ENCODE measurements around the gene CCDC144A. TPM values are rescaled to one million over a fixed set of nuclear protein-coding genes. Genes with fewer than 3 reads are reported as not detected.
"Not testable (repeated sequence)": the region's sequence is repeated elsewhere in the genome, so short reads cannot be mapped to it uniquely, and the experiment has no call there.

The CCDC144A gene
- total RNA-seq, 1 experiment from 2014 or later = 0.20 TPM

DNA sequence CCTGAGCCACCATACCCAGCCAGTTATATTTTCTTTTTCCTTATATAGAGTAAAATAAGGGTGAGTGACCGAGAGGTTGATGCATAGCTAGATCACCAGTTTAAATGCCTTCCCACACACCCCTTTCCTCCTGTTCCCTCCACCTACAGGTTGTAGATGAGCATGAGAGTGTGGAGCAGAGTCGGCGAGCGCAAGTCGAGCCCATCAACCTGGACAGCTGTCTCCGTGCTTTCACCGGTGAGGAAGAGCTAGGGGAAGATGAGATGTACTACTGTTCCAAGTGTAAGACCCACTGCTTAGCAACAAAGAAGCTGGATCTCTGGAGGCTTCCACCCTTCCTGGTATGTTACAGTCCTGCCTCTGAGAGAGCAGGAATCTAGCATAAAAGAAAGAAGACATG is 105.9 kb downstream of the CCDC144A start:
- H4K20me1 ChIP-seq (ENCODE audit: insufficient read depth); H3K4me1 ChIP-seq (ENCODE audit: control insufficient read depth in 1 of 2, insufficient read depth in 2 of 2, low read length in 2 of 2); H3K4me2 ChIP-seq (ENCODE audit: low read length); H3K4me3 ChIP-seq (replicated peaks in 1 of 2; ENCODE audit: low read depth in 1 of 2, low read length in 2 of 2); ATAC-seq; H3K36me3 ChIP-seq (ENCODE audit: control insufficient read depth in 1 of 2, insufficient read depth in 2 of 2, low read length in 2 of 2); RAD21 ChIA-PET (ENCODE audit: low non-redundant PET in 1 of 2, low total read pairs in 2 of 2, uncharacterized antibody in 2 of 2, unreplicated experiment in 2 of 2); POLR2A ChIA-PET; H2AFZ ChIP-seq (ENCODE audit: low read depth, low read length, poor library complexity, severe bottlenecking); DNase-seq (ENCODE audit: low read depth, low spot score); CTCF ChIA-PET; H3K27ac ChIP-seq (ENCODE audit: low read depth, low read length); intact Hi-C loops (cut with micrococcal nuclease); H3K9ac ChIP-seq (ENCODE audit: low read length); BruUV-seq (replicated peaks); H3K27me3 ChIP-seq (ENCODE audit: insufficient read depth, low read length); H3K9me3 ChIP-seq (ENCODE audit: control insufficient read depth in 1 of 2, insufficient read depth in 1 of 2, low read depth in 1 of 2, low read length in 2 of 2); H3K79me2 ChIP-seq (ENCODE audit: insufficient read depth, low read length); H3K9me2 ChIP-seq (ENCODE audit: insufficient read depth): not testable (repeated sequence)

DNA sequence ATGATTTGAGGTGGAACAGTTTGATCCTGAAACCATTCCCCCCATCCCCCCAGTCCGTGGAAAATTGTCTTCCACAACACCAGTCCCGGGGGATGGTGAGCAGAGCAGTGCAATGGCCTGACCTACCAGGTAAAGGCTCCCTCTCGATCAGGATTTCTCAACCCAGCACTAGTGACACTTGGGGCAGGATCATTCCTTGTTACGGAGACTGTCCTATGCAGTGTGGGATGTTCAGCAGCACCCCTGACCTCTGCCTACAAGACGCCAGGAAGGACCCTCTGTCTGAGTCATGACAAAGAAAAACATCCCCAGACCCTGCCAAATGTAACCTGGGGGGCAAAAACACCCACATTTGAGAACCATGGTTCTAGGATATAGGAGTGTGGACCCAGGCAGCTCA is 114.8 kb downstream of the CCDC144A start:
- H3K79me2 ChIP-seq (ENCODE audit: insufficient read depth, low read length); ATAC-seq; H3K27ac ChIP-seq (ENCODE audit: low read depth, low read length); H4K20me1 ChIP-seq (ENCODE audit: insufficient read depth); H3K4me2 ChIP-seq (ENCODE audit: low read length); H3K4me3 ChIP-seq (replicated peaks in 1 of 2; ENCODE audit: low read depth in 1 of 2, low read length in 2 of 2); H2AFZ ChIP-seq (ENCODE audit: low read depth, low read length, poor library complexity, severe bottlenecking); H3K9ac ChIP-seq (ENCODE audit: low read length); intact Hi-C loops (cut with micrococcal nuclease); H3K9me2 ChIP-seq (ENCODE audit: insufficient read depth); DNase-seq (ENCODE audit: low read depth, low spot score); RAD21 ChIA-PET (ENCODE audit: low non-redundant PET in 1 of 2, low total read pairs in 2 of 2, uncharacterized antibody in 2 of 2, unreplicated experiment in 2 of 2); H3K36me3 ChIP-seq (ENCODE audit: control insufficient read depth in 1 of 2, insufficient read depth in 2 of 2, low read length in 2 of 2); H3K27me3 ChIP-seq (ENCODE audit: insufficient read depth, low read length); POLR2A ChIA-PET; CTCF ChIA-PET; H3K9me3 ChIP-seq (ENCODE audit: control insufficient read depth in 1 of 2, insufficient read depth in 1 of 2, low read depth in 1 of 2, low read length in 2 of 2); BruUV-seq (replicated peaks); H3K4me1 ChIP-seq (ENCODE audit: control insufficient read depth in 1 of 2, insufficient read depth in 2 of 2, low read length in 2 of 2): not testable (repeated sequence)

DNA sequence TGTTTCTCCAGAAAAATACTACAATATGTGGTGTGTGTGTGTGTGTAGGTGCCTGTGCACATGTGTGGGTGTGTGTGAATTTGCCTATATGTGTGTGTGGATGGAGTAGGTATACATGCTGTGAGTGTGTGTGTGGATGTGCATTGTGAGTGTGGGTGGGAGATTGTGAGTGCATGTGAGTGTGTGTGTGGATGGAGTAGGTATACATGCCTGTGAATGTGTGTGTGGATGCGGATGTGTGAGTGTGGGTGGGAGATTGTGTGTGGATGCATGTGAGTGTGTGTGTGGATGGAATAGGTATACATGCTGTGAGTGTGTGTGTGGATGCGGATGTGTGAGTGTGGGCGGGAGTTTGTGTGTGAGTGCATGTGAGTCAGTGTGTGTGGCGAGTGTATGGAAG is 116.6 kb downstream of the CCDC144A start:
- H3K4me2 ChIP-seq (ENCODE audit: low read length); H3K4me3 ChIP-seq (replicated peaks in 1 of 2; ENCODE audit: low read depth in 1 of 2, low read length in 2 of 2); H3K9me3 ChIP-seq (ENCODE audit: control insufficient read depth in 1 of 2, insufficient read depth in 1 of 2, low read depth in 1 of 2, low read length in 2 of 2); POLR2A ChIA-PET; CTCF ChIA-PET; H3K4me1 ChIP-seq (ENCODE audit: control insufficient read depth in 1 of 2, insufficient read depth in 2 of 2, low read length in 2 of 2); H3K9ac ChIP-seq (ENCODE audit: low read length); DNase-seq (ENCODE audit: low read depth, low spot score); H3K9me2 ChIP-seq (ENCODE audit: insufficient read depth); H3K27ac ChIP-seq (ENCODE audit: low read depth, low read length); H3K36me3 ChIP-seq (ENCODE audit: control insufficient read depth in 1 of 2, insufficient read depth in 2 of 2, low read length in 2 of 2); H4K20me1 ChIP-seq (ENCODE audit: insufficient read depth); ATAC-seq; H3K27me3 ChIP-seq (ENCODE audit: insufficient read depth, low read length); H2AFZ ChIP-seq (ENCODE audit: low read depth, low read length, poor library complexity, severe bottlenecking); intact Hi-C loops (cut with micrococcal nuclease); BruUV-seq (replicated peaks); H3K79me2 ChIP-seq (ENCODE audit: insufficient read depth, low read length); RAD21 ChIA-PET (ENCODE audit: low non-redundant PET in 1 of 2, low total read pairs in 2 of 2, uncharacterized antibody in 2 of 2, unreplicated experiment in 2 of 2): not testable (repeated sequence)

DNA sequence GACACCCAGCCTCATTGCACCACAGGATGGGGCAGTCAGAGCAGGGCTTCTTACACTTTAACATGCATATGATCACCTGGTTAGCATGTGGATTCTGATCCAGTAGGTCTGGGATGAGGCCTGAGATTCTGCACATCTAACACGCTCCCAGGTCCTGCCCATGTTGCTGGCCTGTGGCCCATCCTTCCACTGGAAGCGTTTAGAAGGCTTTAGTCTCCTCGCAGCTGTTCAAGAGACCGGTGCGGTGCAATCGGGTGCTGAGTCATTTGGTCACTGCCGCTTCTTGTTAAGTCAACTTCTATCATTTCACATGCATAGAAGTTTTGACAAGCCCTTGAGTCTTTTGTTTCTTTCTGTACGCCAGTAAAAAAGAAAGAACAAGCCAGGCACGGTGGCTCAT is 117.6 kb downstream of the CCDC144A start:
- H3K27me3 ChIP-seq (ENCODE audit: insufficient read depth, low read length); H3K27ac ChIP-seq (ENCODE audit: low read depth, low read length); intact Hi-C loops (cut with micrococcal nuclease); H3K4me2 ChIP-seq (ENCODE audit: low read length); CTCF ChIA-PET; BruUV-seq (replicated peaks); POLR2A ChIA-PET; DNase-seq (ENCODE audit: low read depth, low spot score); H4K20me1 ChIP-seq (ENCODE audit: insufficient read depth); H3K4me1 ChIP-seq (ENCODE audit: control insufficient read depth in 1 of 2, insufficient read depth in 2 of 2, low read length in 2 of 2); H2AFZ ChIP-seq (ENCODE audit: low read depth, low read length, poor library complexity, severe bottlenecking); H3K9me2 ChIP-seq (ENCODE audit: insufficient read depth); RAD21 ChIA-PET (ENCODE audit: low non-redundant PET in 1 of 2, low total read pairs in 2 of 2, uncharacterized antibody in 2 of 2, unreplicated experiment in 2 of 2); H3K36me3 ChIP-seq (ENCODE audit: control insufficient read depth in 1 of 2, insufficient read depth in 2 of 2, low read length in 2 of 2); ATAC-seq; H3K9me3 ChIP-seq (ENCODE audit: control insufficient read depth in 1 of 2, insufficient read depth in 1 of 2, low read depth in 1 of 2, low read length in 2 of 2); H3K79me2 ChIP-seq (ENCODE audit: insufficient read depth, low read length); H3K4me3 ChIP-seq (replicated peaks in 1 of 2; ENCODE audit: low read depth in 1 of 2, low read length in 2 of 2); H3K9ac ChIP-seq (ENCODE audit: low read length): not testable (repeated sequence)

DNA sequence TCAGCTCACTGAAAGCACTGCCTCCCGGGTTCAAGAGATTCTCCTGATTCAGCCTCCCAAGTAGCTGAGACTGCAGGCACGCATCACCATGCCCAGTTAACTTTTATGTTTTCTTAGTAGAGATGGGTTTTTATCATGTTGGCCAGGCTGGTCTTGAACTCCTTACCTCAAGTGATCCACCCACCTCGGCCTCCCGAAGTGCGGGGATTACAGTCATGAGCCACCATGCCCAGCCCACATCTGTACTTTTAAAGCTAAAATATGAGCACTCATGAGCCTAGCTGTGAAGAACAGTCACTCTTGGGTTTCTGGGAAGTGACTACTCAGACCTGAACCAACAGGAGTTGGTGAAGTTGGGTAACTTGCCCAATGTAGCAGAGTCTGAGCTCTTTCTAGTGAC is 120.2 kb downstream of the CCDC144A start:
- H3K36me3 ChIP-seq (ENCODE audit: control insufficient read depth in 1 of 2, insufficient read depth in 2 of 2, low read length in 2 of 2); H3K9me2 ChIP-seq (ENCODE audit: insufficient read depth); H3K4me1 ChIP-seq (ENCODE audit: control insufficient read depth in 1 of 2, insufficient read depth in 2 of 2, low read length in 2 of 2); RAD21 ChIA-PET (ENCODE audit: low non-redundant PET in 1 of 2, low total read pairs in 2 of 2, uncharacterized antibody in 2 of 2, unreplicated experiment in 2 of 2); H3K9me3 ChIP-seq (ENCODE audit: control insufficient read depth in 1 of 2, insufficient read depth in 1 of 2, low read depth in 1 of 2, low read length in 2 of 2); POLR2A ChIA-PET; H3K27ac ChIP-seq (ENCODE audit: low read depth, low read length); H3K27me3 ChIP-seq (ENCODE audit: insufficient read depth, low read length); ATAC-seq; H3K9ac ChIP-seq (ENCODE audit: low read length); DNase-seq (ENCODE audit: low read depth, low spot score); H4K20me1 ChIP-seq (ENCODE audit: insufficient read depth); CTCF ChIA-PET; H2AFZ ChIP-seq (ENCODE audit: low read depth, low read length, poor library complexity, severe bottlenecking); H3K4me2 ChIP-seq (ENCODE audit: low read length); intact Hi-C loops (cut with micrococcal nuclease); H3K79me2 ChIP-seq (ENCODE audit: insufficient read depth, low read length); BruUV-seq (replicated peaks); H3K4me3 ChIP-seq (replicated peaks in 1 of 2; ENCODE audit: low read depth in 1 of 2, low read length in 2 of 2): not testable (repeated sequence)

Measured in HCT116 (cell line).